HepG2 (cell line): Measurements from ENCODE around the gene HDAC3. TPM values are rescaled to one million over a fixed set of nuclear protein-coding genes. Genes with fewer than 3 reads are reported as not detected.

ENCODE experiments used
- ATAC-seq: fragments of 200-7000 bp; cut with Tn5 transposase; 3 replicates; pipeline ENCODE4 v1.9.1; 2020; ENCODE audit warnings: mild to moderate bottlenecking, moderate library complexity
- BruUV-seq: library from RNA; stranded (reverse); fragments of 400-500 nt; replicated peaks from 2 replicates; lab custom pipeline; 2021; lab: Mats Ljungman, UMichigan
- CTCF ChIA-PET: fragments of 300-600 bp; formaldehyde crosslinking; extraction: SDS; loops from one replicate; lab custom pipeline; 2021; ENCODE audit warnings: low total read pairs, inconsistent platforms, low intra/inter-chr PET ratio; lab: Yijun Ruan, JAX
- POLR2A ChIA-PET: fragments of 350-600 bp; sonication (Branson Sonifier 250); formaldehyde crosslinking; loops from one replicate; lab custom pipeline; 2020; ENCODE audit warnings: antibody characterized with exemption, inconsistent platforms; lab: Yijun Ruan, JAX
- DNase-seq: peaks from one replicate; pipeline ENCODE4 v3.0.0-alpha.2; 2015; ENCODE audit warnings: low spot score
- FAIRE-seq: peaks from 3 replicates; lab custom pipeline; 2011; peaks lifted over from hg19 to GRCh38; lab: Jason Lieb, UNC
- H2AFZ ChIP-seq: one replicate; pipeline ENCODE4 v1.6.1; 2011; ENCODE audit warnings: low read length, inconsistent platforms
- H3K27ac ChIP-seq: fragments of 300-600 bp; 3 replicates; pipeline ENCODE4 v1.8.0; 2011; ENCODE audit warnings: mixed run types, mild to moderate bottlenecking, mixed read lengths, low read length, inconsistent platforms; ENCODE audit not compliant: insufficient read depth; ENCODE audit errors: extremely low read length
- H3K27me3 ChIP-seq, 2 experiments: fragments of 200-600 bp in 1 of 2; 2 replicates in 1 of 2; 3 replicates in 1 of 2; pipeline versions ENCODE4 v1.6.0 to v1.8.0; 2011; ENCODE audit warnings: low read length in 2 of 2, mild to moderate bottlenecking in 2 of 2, moderate library complexity in 2 of 2, inconsistent platforms in 1 of 2; ENCODE audit not compliant: insufficient read depth in 2 of 2, control insufficient read depth in 1 of 2
- H3K36me3 ChIP-seq, 2 experiments: fragments of 200-600 bp in 1 of 2; replicated peaks in 1 of 2; 2 replicates in 1 of 2; 3 replicates in 1 of 2; pipeline versions ENCODE4 v1.5.1 to v1.8.0; 2011; ENCODE audit warnings: low read length in 2 of 2, inconsistent platforms in 1 of 2; ENCODE audit not compliant: insufficient read depth in 2 of 2, control insufficient read depth in 1 of 2
- H3K4me1 ChIP-seq: 2 replicates; pipeline ENCODE4 v1.5.1; 2012; ENCODE audit warnings: low read length, inconsistent platforms; ENCODE audit not compliant: insufficient read depth
- H3K4me2 ChIP-seq: 2 replicates; pipeline ENCODE4 v1.6.0; 2011; ENCODE audit warnings: low read depth, low read length, inconsistent platforms
- H3K4me3 ChIP-seq, 3 experiments: fragments of 200-600 bp in 1 of 3; sonication (generic), shearing (Covaris generic) in 1 of 3; replicated peaks in 1 of 3; 2 replicates each; pipeline ENCODE4 v1.5.1; 2011 to 2016; ENCODE audit warnings: low read length in 3 of 3, inconsistent platforms in 2 of 3, low read depth in 2 of 3, mild to moderate bottlenecking in 2 of 3, control low read depth in 1 of 3, mixed read lengths in 1 of 3; ENCODE audit not compliant: insufficient read depth in 1 of 3
- H3K79me2 ChIP-seq: one replicate; pipeline ENCODE4 v1.6.1; 2011; ENCODE audit warnings: low read length, inconsistent platforms; ENCODE audit not compliant: insufficient read depth
- H3K9ac ChIP-seq: 2 replicates; pipeline ENCODE4 v1.6.0; 2011; ENCODE audit warnings: mild to moderate bottlenecking, low read depth, low read length, inconsistent platforms; ENCODE audit not compliant: insufficient read depth
- H3K9me3 ChIP-seq: 2 replicates; pipeline ENCODE4 v1.5.1; 2012; ENCODE audit warnings: mild to moderate bottlenecking, low read length
- H4K20me1 ChIP-seq: 2 replicates; pipeline ENCODE4 v1.6.0; 2011; ENCODE audit warnings: inconsistent platforms, mild to moderate bottlenecking, low read length, moderate library complexity; ENCODE audit not compliant: insufficient read depth
- AFF4 ChIP-seq: sonication (generic); formaldehyde crosslinking; IDR thresholded peaks from 2 replicates; pipeline ENCODE4 v1.4.0; 2020; ENCODE audit warnings: missing genetic modification reagents
- CREBL2 ChIP-seq: sonication (generic); formaldehyde crosslinking; IDR thresholded peaks from 2 replicates; pipeline ENCODE4 v1.8.1; 2023; ENCODE audit warnings: missing genetic modification reagents, mild to moderate bottlenecking, borderline replicate concordance
- HNF4G ChIP-seq, 2 experiments: sonication (generic) in 1 of 2; formaldehyde crosslinking in 1 of 2; IDR thresholded peaks; 2 replicates each; pipeline versions ENCODE4 v1.4.0 to v1.6.1; 2011 to 2020; ENCODE audit warnings: borderline replicate concordance in 2 of 2, low read depth in 2 of 2, mild to moderate bottlenecking in 2 of 2, low read length in 1 of 2, missing genetic modification reagents in 1 of 2, moderate library complexity in 1 of 2
- MZF1 ChIP-seq: sonication (generic); formaldehyde crosslinking; IDR thresholded peaks from 2 replicates; pipeline ENCODE4 v1.8.1; 2023; ENCODE audit warnings: mild to moderate bottlenecking, missing genetic modification reagents, borderline replicate concordance
- NR3C1 ChIP-seq: sonication (generic); formaldehyde crosslinking; IDR thresholded peaks from 2 replicates; pipeline ENCODE4 v1.4.0; 2020; ENCODE audit warnings: missing genetic modification reagents
- PAXIP1 ChIP-seq: sonication (generic); formaldehyde crosslinking; conservative IDR thresholded peaks from 2 replicates; pipeline ENCODE4 v1.4.0; 2020; ENCODE audit warnings: mild to moderate bottlenecking, missing genetic modification reagents, moderate library complexity
- SKI ChIP-seq: fragments of 450-650 bp; IDR thresholded peaks from one replicate; pipeline ENCODE4 v1.6.1; 2018; ENCODE audit warnings: mild to moderate bottlenecking; ENCODE audit not compliant: partially characterized antibody
- SKIL ChIP-seq: sonication (generic); formaldehyde crosslinking; IDR thresholded peaks from 2 replicates; pipeline ENCODE4 v1.8.0; 2022; ENCODE audit warnings: missing genetic modification reagents, mild to moderate bottlenecking, moderate library complexity, borderline replicate concordance
- ZFX ChIP-seq: sonication (generic); formaldehyde crosslinking; IDR thresholded peaks from 2 replicates; pipeline ENCODE4 v1.4.0; 2020; ENCODE audit warnings: mild to moderate bottlenecking, low read depth, missing genetic modification reagents, moderate library complexity
- ZNF160 ChIP-seq: sonication (generic); formaldehyde crosslinking; IDR thresholded peaks from 2 replicates; pipeline ENCODE4 v1.8.0; 2022; ENCODE audit warnings: mild to moderate bottlenecking, inconsistent platforms, missing genetic modification reagents
- ZNF224 ChIP-seq: sonication (generic); formaldehyde crosslinking; IDR thresholded peaks from 2 replicates; pipeline ENCODE4 v1.5.0; 2020; ENCODE audit warnings: mild to moderate bottlenecking, missing genetic modification reagents
- ZNF451 ChIP-seq: sonication (generic); formaldehyde crosslinking; IDR thresholded peaks from 2 replicates; pipeline ENCODE4 v1.5.0; 2020; ENCODE audit warnings: mild to moderate bottlenecking, missing genetic modification reagents
- ZNF569 ChIP-seq: sonication (generic); formaldehyde crosslinking; IDR thresholded peaks from 2 replicates; pipeline ENCODE4 v1.5.0; 2020; ENCODE audit warnings: mild to moderate bottlenecking, missing genetic modification reagents, moderate library complexity, borderline replicate concordance
- ZSCAN29 ChIP-seq: sonication (generic); formaldehyde crosslinking; conservative IDR thresholded peaks from 2 replicates; pipeline ENCODE4 v1.4.0; 2020; ENCODE audit warnings: mild to moderate bottlenecking, missing genetic modification reagents
- WGBS: methylation state at CpG from one replicate; pipeline ENCODE4 v1.1.6; 2017; ENCODE audit warnings: low lambda C conversion rate; 5-methylcytosine and 5-hydroxymethylcytosine counted together
- in situ Hi-C: cut with HindIII; loops from 2 replicates; pipeline ENCODE4 v1.10.0; 2017; ENCODE audit warnings: low pct_unique_long_range_greater_than_20kb; ENCODE audit not compliant: extremely low pct_ligation_motif_present
- intact Hi-C: fragments of 100-400 bp; cut with micrococcal nuclease; formaldehyde crosslinking; loops from one replicate; pipeline ENCODE4 v1.10.0; 2022; ENCODE audit not compliant: unreplicated experiment
- polyA plus RNA-seq, 8 experiments: library from polyadenylated mRNA; depleted of rRNA in 3 of 8; stranded (reverse) in 7 of 8; unstranded in 1 of 8; fragments of >200 nt; fragmentation: Illumina TruSeq in 4 of 8; extraction: Trizol in 4 of 8; gene quantifications; 2 replicates each; pipeline versions ENCODE4 v1.2.1 to v1.2.3, GENCODE V29; 2011 to 2016; ENCODE audit warnings: low read depth in 4 of 8, missing spikeins in 1 of 8, mixed read lengths in 1 of 8; ENCODE audit not compliant: insufficient read depth in 1 of 8
- total RNA-seq, 5 experiments: library from RNA; depleted of rRNA; stranded (reverse); fragments of >200 nt; fragmentation: Illumina TruSeq; extraction: Trizol; gene quantifications; 2 replicates each; pipeline ENCODE4 v1.2.3, GENCODE V29; 2016; ENCODE audit warnings: low read depth in 1 of 5

The HDAC3 gene
- total and polyA plus RNA-seq, 2 of the 13 experiments (the other 11 are each of a cell fraction or from before 2014, with no cell fraction given) = 84.0 to 94.1 TPM

DNA sequence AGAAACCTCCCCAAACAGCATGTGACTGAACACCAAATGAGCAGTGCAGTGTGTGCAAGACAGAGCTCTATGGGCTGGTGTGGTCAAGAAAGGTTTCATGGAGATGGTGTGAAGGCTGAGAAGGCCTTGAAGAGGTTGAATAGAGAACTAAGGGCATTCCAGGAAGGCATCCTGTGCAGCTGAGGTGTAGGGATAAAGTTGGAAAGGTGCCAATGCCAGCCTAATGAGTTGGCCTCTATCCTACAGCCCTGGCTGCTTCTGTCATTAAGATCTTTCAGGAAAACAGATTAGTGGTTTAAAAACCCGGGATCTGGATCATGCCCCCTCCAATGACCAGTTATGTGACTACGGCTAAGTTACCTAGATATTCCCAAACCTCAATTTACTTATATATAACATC, 4.0 kb downstream of the HDAC3 start:
- Histone ChIP-seq H3K4me2 (no peak overlapping the region), H3K79me2 (peaks cover 48% of the 10 kb centered on the region), H3K9ac (no peak overlapping the region), H3K36me3 (peaks cover 17 to 42% of the 10 kb centered on the region in 2 experiments), H4K20me1 (peaks cover 7% of the 10 kb centered on the region), H3K27me3 (no peaks in the 10 kb centered on the region; a peak in 1 of 5 replicates), H3K27ac (no peak overlapping the region), H3K9me3 (no peaks in the 10 kb centered on the region), H3K4me3 (no peak overlapping the region), H3K4me1 (peaks cover 31% of the 10 kb centered on the region), H2AFZ (no peak overlapping the region)
- no TSS peak for BruUV-seq
- FAIRE-seq (no peak), ATAC-seq (no peak), DNase-seq (no peak)
- CTCF ChIA-PET = no interaction called here
- POLR2A ChIA-PET = interaction anchor here (1.0 to 1.6 kb wide), 2 partner anchors 18 to 312 kb away, joined by 3 read pairs; partner anchors contain the start of genes FCHSD1 and TAF7
- WGBS = 97% methylated on average over 2 of the region's 2 CpGs
- intact Hi-C loops (no loop called here), in situ Hi-C loops (no loop called here)
- TF ChIP-seq ZNF569 (CRISPR knock-in tag) = no peak
- TF ChIP-seq ZNF160 (CRISPR knock-in tag) = no peak
- TF ChIP-seq NR3C1 (CRISPR knock-in tag) = no peak
- no peak for TF ChIP-seq MZF1
- no peak for TF ChIP-seq CREBL2 (CRISPR knock-in tag)
- no peak for TF ChIP-seq ZSCAN29
- TF ChIP-seq AFF4 (CRISPR knock-in tag) = no peak
- no peak for TF ChIP-seq ZFX (CRISPR knock-in tag)
- TF ChIP-seq ZNF451 (CRISPR knock-in tag) = no peak
- no peak for TF ChIP-seq SKI
- no peak for TF ChIP-seq HNF4G (IDR thresholded peaks at IDR 0.05; ENCODE audit: borderline replicate concordance, low read depth, low read length)
- no peak for TF ChIP-seq HNF4G (CRISPR knock-in tag; IDR thresholded peaks at IDR 0.05; ENCODE audit: borderline replicate concordance, low read depth)
- TF ChIP-seq SKIL (CRISPR knock-in tag) = no peak
- TF ChIP-seq PAXIP1 (CRISPR knock-in tag) = no peak
- TF ChIP-seq ZNF224 (CRISPR knock-in tag) = no peak
